Measurements from ENCODE around the gene LIN9. TPM values are rescaled to one million over a fixed set of nuclear protein-coding genes. Genes with fewer than 3 reads are reported as not detected.

LIN9 gene
- total RNA-seq, 1 donor from 2014 or later, result 14.0 TPM

DNA sequence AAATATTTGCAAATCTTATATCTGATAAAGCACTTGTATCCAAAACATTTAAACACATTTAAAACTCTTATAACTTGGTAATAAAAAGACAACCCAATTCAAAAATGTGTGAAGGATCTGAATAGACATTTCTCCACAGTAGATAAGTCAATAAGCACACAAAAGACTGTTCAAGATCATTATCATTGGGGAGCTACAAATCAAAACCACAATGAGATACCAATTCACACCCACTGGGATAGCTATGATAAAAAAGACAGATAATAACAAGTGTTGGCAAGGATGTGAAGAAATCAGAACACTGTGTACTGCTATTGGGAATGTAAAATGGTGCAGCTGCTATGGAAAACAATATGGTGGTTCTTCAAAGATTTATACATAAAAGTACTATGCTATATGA, 5.1 kb upstream of the LIN9 start:
- Mint-ChIP-seq H3K9me3 (peaks cover 4% of the 10 kb centered on the region), H3K36me3 (ENCODE audit: low read depth) (no peaks in the 10 kb centered on the region), H3K4me3 (no peak overlapping the region), H3K27me3 (ENCODE audit: low read depth) (peaks cover 5% of the 10 kb centered on the region), H3K4me1 (peaks cover 17% of the 10 kb centered on the region), H3K27ac (ENCODE audit: unreplicated experiment) (no peak overlapping the region)
- DNase-seq (ENCODE audit: low read depth, low spot score), result no peak
- TF ChIP-seq, protein P1, sequence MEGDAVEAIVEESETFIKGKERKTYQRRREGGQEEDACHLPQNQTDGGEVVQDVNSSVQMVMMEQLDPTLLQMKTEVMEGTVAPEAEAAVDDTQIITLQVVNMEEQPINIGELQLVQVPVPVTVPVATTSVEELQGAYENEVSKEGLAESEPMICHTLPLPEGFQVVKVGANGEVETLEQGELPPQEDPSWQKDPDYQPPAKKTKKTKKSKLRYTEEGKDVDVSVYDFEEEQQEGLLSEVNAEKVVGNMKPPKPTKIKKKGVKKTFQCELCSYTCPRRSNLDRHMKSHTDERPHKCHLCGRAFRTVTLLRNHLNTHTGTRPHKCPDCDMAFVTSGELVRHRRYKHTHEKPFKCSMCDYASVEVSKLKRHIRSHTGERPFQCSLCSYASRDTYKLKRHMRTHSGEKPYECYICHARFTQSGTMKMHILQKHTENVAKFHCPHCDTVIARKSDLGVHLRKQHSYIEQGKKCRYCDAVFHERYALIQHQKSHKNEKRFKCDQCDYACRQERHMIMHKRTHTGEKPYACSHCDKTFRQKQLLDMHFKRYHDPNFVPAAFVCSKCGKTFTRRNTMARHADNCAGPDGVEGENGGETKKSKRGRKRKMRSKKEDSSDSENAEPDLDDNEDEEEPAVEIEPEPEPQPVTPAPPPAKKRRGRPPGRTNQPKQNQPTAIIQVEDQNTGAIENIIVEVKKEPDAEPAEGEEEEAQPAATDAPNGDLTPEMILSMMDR (conservative IDR thresholded peaks at IDR 0.05), result no peak

DNA sequence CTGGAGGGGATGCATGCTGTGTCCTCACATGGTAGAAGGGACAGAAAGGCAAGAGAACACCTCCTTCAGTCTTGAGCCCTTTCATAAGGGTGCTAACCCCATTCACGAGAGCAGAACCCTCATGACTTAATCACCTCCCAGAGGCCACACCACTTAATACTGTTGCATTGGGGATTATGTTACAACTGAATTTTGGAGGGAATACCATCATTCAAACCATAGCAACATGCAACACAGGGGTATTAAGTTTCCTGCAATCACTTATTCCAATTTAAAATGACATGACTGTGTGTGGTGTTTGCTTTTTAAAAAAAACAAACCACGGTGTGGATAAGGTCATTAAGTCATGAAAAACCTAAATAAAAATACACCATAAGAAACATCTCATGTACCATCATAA, 3.1 kb upstream of the LIN9 start:
- no peak overlapping the region for H3K4me3 Mint-ChIP-seq
- H3K27ac Mint-ChIP-seq (ENCODE audit: unreplicated experiment), result no peak overlapping the region
- no peaks in the 10 kb centered on the region for H3K36me3 Mint-ChIP-seq (ENCODE audit: low read depth)
- TF ChIP-seq, protein P1 (conservative IDR thresholded peaks at IDR 0.05), result no peak
- H3K9me3 Mint-ChIP-seq, result peaks cover 4% of the 10 kb centered on the region
- H3K27me3 Mint-ChIP-seq (ENCODE audit: low read depth), result peaks cover 5% of the 10 kb centered on the region
- no peak for DNase-seq (ENCODE audit: low read depth, low spot score)
- peaks cover 25% of the 10 kb centered on the region for H3K4me1 Mint-ChIP-seq

DNA sequence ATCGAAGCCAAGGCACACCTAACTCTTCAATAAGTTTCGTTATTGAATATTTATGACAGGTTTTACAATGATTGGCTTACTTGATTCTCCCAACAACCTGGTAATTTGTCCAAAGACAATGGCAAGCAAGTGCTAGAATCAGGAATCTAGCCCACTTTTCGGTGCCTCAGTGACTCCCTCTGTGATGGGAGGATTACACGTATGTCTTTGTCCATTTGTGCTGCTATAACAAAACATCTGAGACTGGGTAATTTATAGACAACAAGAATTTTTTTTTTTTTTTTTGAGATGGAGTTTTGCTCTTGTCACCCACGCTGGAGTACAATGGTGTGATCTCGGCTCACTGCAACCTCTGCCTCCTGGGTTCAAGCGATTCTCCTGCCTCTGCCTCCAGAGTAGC, 2.4 kb upstream of the LIN9 start:
- TF ChIP-seq, protein P1 (conservative IDR thresholded peaks at IDR 0.05), result no peak
- Mint-ChIP-seq H3K36me3 (ENCODE audit: low read depth) (no peaks in the 10 kb centered on the region), H3K9me3 (peaks cover 4% of the 10 kb centered on the region), H3K4me3 (peak overlapping the region; percentile 78), H3K27me3 (ENCODE audit: low read depth) (peaks cover 3% of the 10 kb centered on the region), H3K27ac (ENCODE audit: unreplicated experiment) (no peak overlapping the region), H3K4me1 (peaks cover 25% of the 10 kb centered on the region)
- no peak for DNase-seq (ENCODE audit: low read depth, low spot score)

DNA sequence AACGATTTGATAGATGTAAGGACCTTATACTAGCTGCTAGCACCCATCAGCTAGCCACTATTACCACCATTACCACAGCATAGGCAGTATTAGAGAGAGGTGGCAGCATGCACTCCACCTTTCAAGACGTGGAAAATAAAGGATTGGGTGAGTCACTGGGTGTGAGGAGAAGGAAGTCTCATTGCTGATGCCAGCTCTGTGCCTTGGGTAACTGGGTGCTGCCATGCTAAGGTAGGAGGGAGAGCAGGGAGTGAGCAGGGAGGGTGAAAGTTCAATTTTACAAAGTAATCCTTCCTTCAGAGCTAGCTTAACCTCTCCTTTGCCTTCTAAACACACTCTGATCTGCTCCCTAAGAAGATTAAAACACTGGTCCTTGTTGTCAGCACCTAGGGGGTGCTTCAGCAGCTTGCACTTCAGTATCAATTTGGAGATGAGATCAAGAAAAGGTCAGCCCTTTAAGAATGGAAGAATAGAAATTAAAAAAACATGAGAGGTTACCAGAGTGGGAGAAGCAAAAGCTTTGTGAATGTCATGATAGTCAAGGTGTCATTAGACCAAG, 1.8 kb upstream of the LIN9 start:
- peak overlapping the region; percentile 78 for H3K4me3 Mint-ChIP-seq
- H3K9me3 Mint-ChIP-seq, result peaks cover 4% of the 10 kb centered on the region
- peaks cover 27% of the 10 kb centered on the region for H3K4me1 Mint-ChIP-seq
- H3K27ac Mint-ChIP-seq (ENCODE audit: unreplicated experiment), result peak overlapping the region; percentile 51
- TF ChIP-seq, protein P1 (conservative IDR thresholded peaks at IDR 0.05), result no peak
- no peak for DNase-seq (ENCODE audit: low read depth, low spot score)
- no peaks in the 10 kb centered on the region for H3K36me3 Mint-ChIP-seq (ENCODE audit: low read depth)
- peaks cover 3% of the 10 kb centered on the region for H3K27me3 Mint-ChIP-seq (ENCODE audit: low read depth)

DNA sequence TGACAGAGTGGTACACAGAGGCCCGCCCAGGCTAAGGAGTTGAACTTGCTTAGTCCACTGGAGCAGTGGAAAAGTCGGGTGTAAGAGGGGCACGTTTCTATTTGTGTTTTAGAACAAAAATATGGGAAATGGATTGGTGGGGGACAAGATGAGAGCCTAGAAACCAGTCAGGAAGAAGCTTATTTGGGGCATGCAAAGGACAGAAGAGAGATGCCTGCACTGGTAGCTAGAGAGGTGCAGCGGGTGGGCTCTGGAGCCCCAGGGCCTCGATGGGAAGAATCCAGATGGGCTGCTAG, 1.2 kb upstream of the LIN9 start:
- H3K27ac Mint-ChIP-seq (ENCODE audit: unreplicated experiment), result no peak overlapping the region
- peaks cover 31% of the 10 kb centered on the region for H3K4me1 Mint-ChIP-seq
- TF ChIP-seq, protein P1 (conservative IDR thresholded peaks at IDR 0.05), result no peak
- H3K9me3 Mint-ChIP-seq, result peaks cover 4% of the 10 kb centered on the region
- H3K36me3 Mint-ChIP-seq (ENCODE audit: low read depth), result no peaks in the 10 kb centered on the region
- H3K4me3 Mint-ChIP-seq, result peak overlapping the region; percentile 78
- H3K27me3 Mint-ChIP-seq (ENCODE audit: low read depth), result peaks cover 3% of the 10 kb centered on the region
- DNase-seq (ENCODE audit: low read depth, low spot score), result no peak

Data from neural crest cell (in vitro differentiated cells).